A673 (cell line): ENCODE measurements around the gene ARHGEF4. TPM values are rescaled to one million over a fixed set of nuclear protein-coding genes. Genes with fewer than 3 reads are reported as not detected.

ENCODE experiments used
- BruUV-seq: library from RNA; stranded (reverse); fragments of 400-500 nt; replicated peaks from 2 replicates; lab custom pipeline; 2021; lab: Mats Ljungman, UMichigan
- CTCF ChIA-PET: fragments of 300-600 bp; sonication (Branson Sonifier 250); formaldehyde crosslinking; loops from one replicate; lab custom pipeline; 2022; ENCODE audit warnings: antibody characterized with exemption; lab: Charles Lee
- POLR2A ChIA-PET: fragments of 300-600 bp; sonication (Branson Sonifier 250); formaldehyde crosslinking; loops from one replicate; lab custom pipeline; 2022; ENCODE audit warnings: antibody characterized with exemption; ENCODE audit not compliant: low non-redundant PET; lab: Charles Lee
- DNase-seq: peaks from one replicate; pipeline ENCODE4 v3.0.0-alpha.2; 2015; ENCODE audit warnings: low spot score
- H3K27ac ChIP-seq: fragments of 200-600 bp; sonication (generic); 2 replicates; pipeline ENCODE4 v1.5.1; 2016; ENCODE audit warnings: mixed run types, low read depth, mild to moderate bottlenecking, mixed read lengths, antibody characterized with exemption, low read length; ENCODE audit not compliant: poor library complexity, severe bottlenecking
- H3K27me3 ChIP-seq: fragments of 200-600 bp; sonication (generic); replicated peaks from 2 replicates; pipeline ENCODE4 v1.6.1; 2017; ENCODE audit warnings: mixed run types, low read depth, mild to moderate bottlenecking, mixed read lengths, antibody characterized with exemption, low read length; ENCODE audit not compliant: insufficient read depth, poor library complexity
- H3K36me3 ChIP-seq: fragments of 200-600 bp; sonication (generic); 2 replicates; pipeline ENCODE4 v1.6.1; 2016; ENCODE audit warnings: mixed run types, mild to moderate bottlenecking, mixed read lengths, antibody characterized with exemption, low read length; ENCODE audit not compliant: insufficient read depth, poor library complexity, severe bottlenecking
- H3K4me1 ChIP-seq: fragments of 200-600 bp; sonication (generic); 2 replicates; pipeline ENCODE4 v1.6.1; 2017; ENCODE audit warnings: mixed run types, mild to moderate bottlenecking, mixed read lengths, antibody characterized with exemption, low read length; ENCODE audit not compliant: insufficient read depth, poor library complexity, severe bottlenecking
- H3K4me3 ChIP-seq: fragments of 200-600 bp; sonication (generic); 2 replicates; pipeline ENCODE4 v1.5.1; 2016; ENCODE audit warnings: low read depth, mixed run types, mild to moderate bottlenecking, mixed read lengths, low read length; ENCODE audit not compliant: poor library complexity, severe bottlenecking
- H3K9me3 ChIP-seq: fragments of 200-600 bp; sonication (generic); 2 replicates; pipeline ENCODE4 v1.6.1; 2016; ENCODE audit warnings: mixed run types, low read depth, mild to moderate bottlenecking, mixed read lengths, antibody characterized with exemption, low read length; ENCODE audit not compliant: poor library complexity, severe bottlenecking
- CTCF ChIP-seq: fragments of 300-800, 200-600 bp; sonication (generic); conservative IDR thresholded peaks from 2 replicates; pipeline ENCODE4 v1.5.1; 2017; ENCODE audit warnings: low read depth, mild to moderate bottlenecking, antibody characterized with exemption, low read length, moderate library complexity, mixed read lengths
- EZH2 ChIP-seq: fragments of 200-600 bp; sonication (generic); IDR thresholded peaks from 2 replicates; pipeline ENCODE4 v1.6.1; 2017; ENCODE audit warnings: borderline replicate concordance, low read depth, mild to moderate bottlenecking, mixed read lengths, antibody characterized with exemption, low read length; ENCODE audit not compliant: poor library complexity, severe bottlenecking
- intact Hi-C: fragments of 100-400 bp; cut with micrococcal nuclease; formaldehyde crosslinking; loops from one replicate; pipeline ENCODE4 v1.10.0; 2022; ENCODE audit not compliant: unreplicated experiment
- total RNA-seq: library from RNA; stranded (reverse); gene quantifications from 2 replicates; pipeline ENCODE4 v1.2.3, GENCODE V29; 2021

The ARHGEF4 gene
- total RNA-seq, 1 experiment from 2014 or later, result 2.1 TPM

GRCh38 chr2:130954873-130955272, 118.2 kb downstream of the ARHGEF4 start:
- TF ChIP-seq EZH2, result no peak
- TF ChIP-seq CTCF, result no peak
- intact Hi-C loops, result no loop called here
- BruUV-seq, result no TSS peak
- Histone ChIP-seq H3K27me3 (peaks cover 8% of the 10 kb centered on the region), H3K4me1 (no peaks in the 10 kb centered on the region), H3K27ac (no peak overlapping the region), H3K9me3 (peaks cover 6% of the 10 kb centered on the region), H3K4me3 (no peak overlapping the region), H3K36me3 (no peaks in the 10 kb centered on the region)
- ChIA-PET POLR2A (no interaction called here), CTCF (no interaction called here)
- DNase-seq, result no peak

DNA sequence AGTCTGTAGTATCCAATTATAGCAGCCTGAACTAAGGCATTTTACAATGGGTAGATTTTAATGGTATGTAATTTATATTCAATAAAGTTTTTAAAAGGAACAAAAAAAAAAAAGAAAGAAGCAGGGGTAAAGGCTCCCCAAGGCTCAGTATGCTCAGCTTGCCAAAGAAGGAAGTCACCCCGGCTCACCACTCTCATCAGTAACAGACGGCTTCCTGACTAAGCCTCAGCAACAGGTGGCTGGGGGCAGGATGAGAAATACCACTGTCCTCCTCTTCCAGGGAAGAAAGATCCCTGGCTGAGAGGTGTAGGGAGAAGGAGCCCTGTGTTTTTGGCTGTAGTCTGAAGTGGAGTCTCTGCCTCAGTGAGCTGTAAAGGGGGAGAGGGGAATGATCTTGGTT, 121.2 kb downstream of the ARHGEF4 start:
- no peaks in the 10 kb centered on the region for H3K4me1 ChIP-seq
- ChIA-PET POLR2A (no interaction called here), CTCF (no interaction called here)
- H3K9me3 ChIP-seq, result peaks cover 6% of the 10 kb centered on the region
- BruUV-seq, result no TSS peak
- H3K27ac ChIP-seq, result no peak overlapping the region
- no peak overlapping the region for H3K4me3 ChIP-seq
- no peak for DNase-seq
- H3K36me3 ChIP-seq, result no peaks in the 10 kb centered on the region
- peaks cover 38% of the 10 kb centered on the region for H3K27me3 ChIP-seq
- TF ChIP-seq CTCF (no peak), EZH2 (no peak)
- intact Hi-C loops, result no loop called here

DNA sequence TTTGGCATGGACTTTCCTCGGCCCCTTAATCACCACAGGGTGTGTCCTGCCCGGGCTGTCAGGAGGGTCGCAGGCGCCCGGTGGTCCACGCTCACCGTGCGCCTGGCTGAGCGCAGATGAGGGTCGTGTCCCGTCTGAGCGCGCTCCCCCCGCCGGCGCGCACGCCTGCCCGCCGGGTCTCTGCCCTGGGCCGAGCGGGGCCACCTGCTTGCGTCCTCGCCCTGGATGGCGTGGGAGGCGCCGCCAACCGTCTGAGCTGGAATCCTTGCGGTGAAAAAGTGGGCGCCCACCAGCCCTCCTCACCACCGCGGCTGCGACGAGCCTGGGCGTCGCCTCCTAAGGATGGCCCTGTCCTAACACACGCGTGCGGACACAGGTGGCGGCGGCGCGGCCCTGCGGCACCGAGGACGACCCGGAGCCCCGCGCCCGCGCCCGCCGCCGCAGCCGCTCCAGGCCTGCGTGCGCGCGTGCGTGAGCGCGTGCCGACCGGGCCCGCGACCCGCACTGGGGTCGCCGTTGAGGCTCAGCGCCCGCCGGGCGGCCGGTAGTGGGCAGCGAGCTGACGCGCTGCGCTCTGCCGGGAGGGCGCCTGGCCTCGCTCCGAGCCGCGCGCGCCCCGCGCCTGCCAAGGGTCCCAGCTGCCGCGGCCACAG, 126.6 kb downstream of the ARHGEF4 start:
- H3K4me1 ChIP-seq, result no peaks in the 10 kb centered on the region
- DNase-seq, result no peak
- no peaks in the 10 kb centered on the region for H3K36me3 ChIP-seq
- intact Hi-C loops, result no loop called here
- POLR2A ChIA-PET, result no interaction called here
- H3K27ac ChIP-seq, result no peak overlapping the region
- no TSS peak for BruUV-seq
- no peak overlapping the region for H3K4me3 ChIP-seq
- CTCF ChIA-PET, result no interaction called here
- peaks cover 80% of the 10 kb centered on the region for H3K27me3 ChIP-seq
- H3K9me3 ChIP-seq, result no peaks in the 10 kb centered on the region
- no peak for TF ChIP-seq CTCF
- peak; percentile 89 for TF ChIP-seq EZH2
